Uterus (tissue), 4 donors: ENCODE results near the gene GREM1. TPM values are rescaled to one million over a fixed set of nuclear protein-coding genes. Genes with fewer than 3 reads are reported as not detected.

ENCODE experiments used
- DNase-seq, 2 donors: peaks; one replicate each; pipeline ENCODE4 v3.0.0-alpha.2; 2019 to 2020
- H3K27ac ChIP-seq, 2 donors: fragments of 200-600 bp; sonication (generic); 1 replicate in 1 of 2; 2 replicates in 1 of 2; pipeline ENCODE4 v1.5.1; 2016 to 2018
- H3K27me3 ChIP-seq, 2 donors: fragments of 200-600 bp; sonication (generic); one replicate each; pipeline ENCODE4 v1.5.1; 2018 to 2019; ENCODE audit warnings: control low read depth in 1 of 2
- H3K36me3 ChIP-seq, 2 donors: fragments of 200-600 bp; sonication (generic); one replicate each; pipeline ENCODE4 v1.5.1; 2019; ENCODE audit warnings: control low read depth in 1 of 2
- H3K4me1 ChIP-seq, 2 donors: fragments of 200-600 bp; sonication (generic); one replicate each; pipeline ENCODE4 v1.5.1; 2018 to 2019; ENCODE audit warnings: control low read depth in 1 of 2
- H3K4me3 ChIP-seq, 2 donors: fragments of 200-600 bp; sonication (generic); 1 replicate in 1 of 2; 2 replicates in 1 of 2; pipeline ENCODE4 v1.5.1; 2018 to 2019; ENCODE audit warnings: mild to moderate bottlenecking in 1 of 2
- H3K9me3 ChIP-seq, 2 donors: fragments of 200-600 bp; sonication (generic); one replicate each; pipeline ENCODE4 v1.5.1; 2019; ENCODE audit warnings: control low read depth in 1 of 2
- CTCF ChIP-seq, 4 experiments: fragments of 200-600 bp in 2 of 4; fragments of 450-650 bp in 2 of 4; sonication (generic) in 2 of 4; IDR thresholded peaks; one replicate each; pipeline ENCODE4 v1.5.1; 2016 to 2019; ENCODE audit warnings: antibody characterized with exemption in 4 of 4, mild to moderate bottlenecking in 2 of 4, moderate library complexity in 1 of 4
- POLR2A ChIP-seq, 2 donors: fragments of 450-650 bp; IDR thresholded peaks; one replicate each; pipeline ENCODE4 v1.6.1; 2016; ENCODE audit warnings: antibody characterized with exemption in 2 of 2, mild to moderate bottlenecking in 1 of 2, moderate library complexity in 1 of 2
- intact Hi-C: fragments of 100-400 bp; cut with DNase I; formaldehyde crosslinking; loops from one replicate; pipeline ENCODE4 v1.15.1; 2023; ENCODE audit warnings: low total_unique reads
- total RNA-seq, 4 donors: library from RNA; depleted of rRNA in 3 of 4; stranded (reverse); fragments of >200 nt in 3 of 4; gene quantifications; one replicate each; pipeline versions ENCODE4 v1.1.0 to v1.2.4, GENCODE V29; 2014 to 2023
- donor health status: DM: yes; HTN: yes; CAD: no.

GREM1 gene
- total RNA-seq, 4 donors from 2014 or later = 0.88 to 5.4 (median 5.2) TPM

- no peak for DNase-seq
- intact Hi-C loops = no loop called here
- TF ChIP-seq CTCF (IDR thresholded peaks at IDR 0.05) (no peak), POLR2A (IDR thresholded peaks at IDR 0.05) (no peak)
- Histone ChIP-seq H3K36me3 (no peaks in the 10 kb centered on the region), H3K9me3 (no peaks in the 10 kb centered on the region), H3K4me1 (no peaks in the 10 kb centered on the region), H3K27ac (no peak overlapping the region), H3K27me3 (no peaks in the 10 kb centered on the region), H3K4me3 (no peak overlapping the region)
These were observed 18.3 kb downstream of the GREM1 start for GRCh38 chr15:32735989-32736700.

GRCh38 chr15:32736701-32737061, 18.9 kb downstream of the GREM1 start:
- Histone ChIP-seq H3K27me3 (no peaks in the 10 kb centered on the region), H3K4me3 (no peak overlapping the region), H3K27ac (no peak overlapping the region), H3K4me1 (no peaks in the 10 kb centered on the region), H3K9me3 (no peaks in the 10 kb centered on the region), H3K36me3 (no peaks in the 10 kb centered on the region)
- intact Hi-C loops = no loop called here
- no peak for DNase-seq
- no peak for TF ChIP-seq POLR2A (IDR thresholded peaks at IDR 0.05)
- no peak for TF ChIP-seq CTCF (IDR thresholded peaks at IDR 0.05)

- Histone ChIP-seq H3K36me3 (no peaks in the 10 kb centered on the region), H3K9me3 (no peaks in the 10 kb centered on the region), H3K4me1 (no peaks in the 10 kb centered on the region), H3K27me3 (no peaks in the 10 kb centered on the region), H3K4me3 (no peak overlapping the region), H3K27ac (no peak overlapping the region)
- no peak for DNase-seq
- intact Hi-C loops = no loop called here
- no peak for TF ChIP-seq CTCF (IDR thresholded peaks at IDR 0.05)
- no peak for TF ChIP-seq POLR2A (IDR thresholded peaks at IDR 0.05)
These were observed 19.5 kb downstream of the GREM1 start for GRCh38 chr15:32737304-32737703.

GRCh38 chr15:32738666-32739065, 20.9 kb downstream of the GREM1 start:
- H3K27ac ChIP-seq = no peak overlapping the region
- no peaks in the 10 kb centered on the region for H3K4me1 ChIP-seq
- no peaks in the 10 kb centered on the region for H3K27me3 ChIP-seq
- TF ChIP-seq CTCF (IDR thresholded peaks at IDR 0.05) (no peak), POLR2A (IDR thresholded peaks at IDR 0.05) (no peak)
- H3K4me3 ChIP-seq = no peak overlapping the region
- no peak for DNase-seq
- no peaks in the 10 kb centered on the region for H3K36me3 ChIP-seq
- H3K9me3 ChIP-seq = no peaks in the 10 kb centered on the region
- intact Hi-C loops = no loop called here

- no peaks in the 10 kb centered on the region for H3K36me3 ChIP-seq
- H3K27me3 ChIP-seq = no peaks in the 10 kb centered on the region
- TF ChIP-seq POLR2A (IDR thresholded peaks at IDR 0.05) (no peak), CTCF (IDR thresholded peaks at IDR 0.05) (no peak)
- H3K9me3 ChIP-seq = no peaks in the 10 kb centered on the region
- intact Hi-C loops = no loop called here
- H3K4me1 ChIP-seq = no peaks in the 10 kb centered on the region
- no peak overlapping the region for H3K4me3 ChIP-seq
- no peak overlapping the region for H3K27ac ChIP-seq
- DNase-seq = no peak
These were observed 21.8 kb downstream of the GREM1 start for GRCh38 chr15:32739522-32740063.
